ENCODE results near the gene GREB1. TPM values are rescaled to one million over a fixed set of nuclear protein-coding genes. Genes with fewer than 3 reads are reported as not detected.

The GREB1 gene
- total and polyA plus RNA-seq, 2 of the 13 experiments (the other 11 are each of a cell fraction or from before 2014, with no cell fraction given), result 31.3 to 61.2 TPM

DNA sequence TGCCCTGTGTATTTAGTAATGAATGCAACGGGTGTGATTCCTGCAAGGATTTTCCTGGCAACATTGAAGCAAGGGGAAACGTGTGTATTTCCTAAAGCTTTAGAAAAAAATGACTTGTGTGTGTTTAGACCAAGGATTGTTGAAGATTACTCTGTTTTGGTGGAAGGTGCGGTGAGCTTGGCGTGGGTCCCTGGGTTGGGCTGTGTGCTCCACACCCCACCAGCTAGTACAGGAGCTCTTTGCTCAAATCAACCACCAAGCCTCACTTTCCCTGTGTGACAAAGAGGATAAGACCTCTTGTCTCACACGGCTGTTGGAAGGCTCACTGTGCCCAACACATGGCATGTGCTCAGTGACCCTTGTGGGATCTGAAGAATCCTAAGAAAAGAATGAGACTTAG is 21.4 kb upstream of the GREB1 start (continued):
- no peak for TF ChIP-seq KLF13 (CRISPR knock-in tag; IDR thresholded peaks at IDR 0.05)
- TF ChIP-seq, protein P1, sequence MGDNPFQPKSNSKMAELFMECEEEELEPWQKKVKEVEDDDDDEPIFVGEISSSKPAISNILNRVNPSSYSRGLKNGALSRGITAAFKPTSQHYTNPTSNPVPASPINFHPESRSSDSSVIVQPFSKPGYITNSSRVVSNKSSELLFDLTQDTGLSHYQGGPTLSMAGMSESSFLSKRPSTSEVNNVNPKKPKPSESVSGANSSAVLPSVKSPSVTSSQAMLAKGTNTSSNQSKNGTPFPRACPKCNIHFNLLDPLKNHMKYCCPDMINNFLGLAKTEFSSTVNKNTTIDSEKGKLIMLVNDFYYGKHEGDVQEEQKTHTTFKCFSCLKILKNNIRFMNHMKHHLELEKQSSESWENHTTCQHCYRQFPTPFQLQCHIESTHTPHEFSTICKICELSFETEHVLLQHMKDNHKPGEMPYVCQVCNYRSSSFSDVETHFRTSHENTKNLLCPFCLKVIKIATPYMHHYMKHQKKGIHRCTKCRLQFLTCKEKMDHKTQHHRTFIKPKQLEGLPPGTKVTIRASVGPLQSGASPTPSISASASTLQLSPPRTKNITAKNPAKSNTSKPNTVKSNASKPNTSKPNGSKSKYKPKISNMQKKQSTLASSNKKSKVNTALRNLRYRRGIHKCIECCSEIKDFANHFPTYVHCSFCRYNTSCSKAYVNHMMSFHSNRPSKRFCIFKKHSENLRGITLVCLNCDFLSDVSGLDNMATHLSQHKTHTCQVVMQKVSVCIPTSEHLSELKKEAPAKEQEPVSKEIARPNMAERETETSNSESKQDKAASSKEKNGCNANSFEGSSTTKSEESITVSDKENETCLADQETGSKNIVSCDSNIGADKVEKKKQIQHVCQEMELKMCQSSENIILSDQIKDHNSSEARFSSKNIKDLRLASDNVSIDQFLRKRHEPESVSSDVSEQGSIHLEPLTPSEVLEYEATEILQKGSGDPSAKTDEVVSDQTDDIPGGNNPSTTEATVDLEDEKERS (CRISPR knock-in tag; IDR thresholded peaks at IDR 0.05), result 0 out of 2 replicates have a peak, but pooled peaks have one; percentile 22
- TF ChIP-seq YEATS2 (CRISPR knock-in tag; IDR thresholded peaks at IDR 0.05; ENCODE audit: borderline replicate concordance), result no peak
- no peak for TF ChIP-seq ZNF337 (CRISPR knock-in tag; IDR thresholded peaks at IDR 0.05; ENCODE audit: borderline replicate concordance, low read depth)
- TF ChIP-seq, protein P2, sequence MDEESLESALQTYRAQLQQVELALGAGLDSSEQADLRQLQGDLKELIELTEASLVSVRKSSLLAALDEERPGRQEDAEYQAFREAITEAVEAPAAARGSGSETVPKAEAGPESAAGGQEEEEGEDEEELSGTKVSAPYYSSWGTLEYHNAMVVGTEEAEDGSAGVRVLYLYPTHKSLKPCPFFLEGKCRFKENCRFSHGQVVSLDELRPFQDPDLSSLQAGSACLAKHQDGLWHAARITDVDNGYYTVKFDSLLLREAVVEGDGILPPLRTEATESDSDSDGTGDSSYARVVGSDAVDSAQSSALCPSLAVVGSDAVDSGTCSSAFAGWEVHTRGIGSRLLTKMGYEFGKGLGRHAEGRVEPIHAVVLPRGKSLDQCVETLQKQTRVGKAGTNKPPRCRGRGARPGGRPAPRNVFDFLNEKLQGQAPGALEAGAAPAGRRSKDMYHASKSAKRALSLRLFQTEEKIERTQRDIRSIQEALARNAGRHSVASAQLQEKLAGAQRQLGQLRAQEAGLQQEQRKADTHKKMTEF (CRISPR knock-in tag; IDR thresholded peaks at IDR 0.05), result 0 out of 2 replicates have a peak, but pooled peaks have one; percentile 19
- TF ChIP-seq TBL1XR1 (IDR thresholded peaks at IDR 0.05; ENCODE audit: borderline replicate concordance, low read length, partially characterized antibody), result no peak
- TF ChIP-seq ZNF891 (CRISPR knock-in tag; IDR thresholded peaks at IDR 0.05), result no peak
- TF ChIP-seq, protein P3, sequence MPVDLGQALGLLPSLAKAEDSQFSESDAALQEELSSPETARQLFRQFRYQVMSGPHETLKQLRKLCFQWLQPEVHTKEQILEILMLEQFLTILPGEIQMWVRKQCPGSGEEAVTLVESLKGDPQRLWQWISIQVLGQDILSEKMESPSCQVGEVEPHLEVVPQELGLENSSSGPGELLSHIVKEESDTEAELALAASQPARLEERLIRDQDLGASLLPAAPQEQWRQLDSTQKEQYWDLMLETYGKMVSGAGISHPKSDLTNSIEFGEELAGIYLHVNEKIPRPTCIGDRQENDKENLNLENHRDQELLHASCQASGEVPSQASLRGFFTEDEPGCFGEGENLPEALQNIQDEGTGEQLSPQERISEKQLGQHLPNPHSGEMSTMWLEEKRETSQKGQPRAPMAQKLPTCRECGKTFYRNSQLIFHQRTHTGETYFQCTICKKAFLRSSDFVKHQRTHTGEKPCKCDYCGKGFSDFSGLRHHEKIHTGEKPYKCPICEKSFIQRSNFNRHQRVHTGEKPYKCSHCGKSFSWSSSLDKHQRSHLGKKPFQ (CRISPR knock-in tag; IDR thresholded peaks at IDR 0.05; ENCODE audit: insufficient replicate concordance), result no peak
- TF ChIP-seq HDAC2 (CRISPR knock-in tag; IDR thresholded peaks at IDR 0.05), result no peak
- TF ChIP-seq, protein P4, sequence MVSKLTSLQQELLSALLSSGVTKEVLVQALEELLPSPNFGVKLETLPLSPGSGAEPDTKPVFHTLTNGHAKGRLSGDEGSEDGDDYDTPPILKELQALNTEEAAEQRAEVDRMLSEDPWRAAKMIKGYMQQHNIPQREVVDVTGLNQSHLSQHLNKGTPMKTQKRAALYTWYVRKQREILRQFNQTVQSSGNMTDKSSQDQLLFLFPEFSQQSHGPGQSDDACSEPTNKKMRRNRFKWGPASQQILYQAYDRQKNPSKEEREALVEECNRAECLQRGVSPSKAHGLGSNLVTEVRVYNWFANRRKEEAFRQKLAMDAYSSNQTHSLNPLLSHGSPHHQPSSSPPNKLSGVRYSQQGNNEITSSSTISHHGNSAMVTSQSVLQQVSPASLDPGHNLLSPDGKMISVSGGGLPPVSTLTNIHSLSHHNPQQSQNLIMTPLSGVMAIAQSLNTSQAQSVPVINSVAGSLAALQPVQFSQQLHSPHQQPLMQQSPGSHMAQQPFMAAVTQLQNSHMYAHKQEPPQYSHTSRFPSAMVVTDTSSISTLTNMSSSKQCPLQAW (CRISPR knock-in tag; IDR thresholded peaks at IDR 0.05), result no peak
- no peak for TF ChIP-seq CREB1 (IDR thresholded peaks at IDR 0.05)
- TF ChIP-seq CREB1 (CRISPR knock-in tag; IDR thresholded peaks at IDR 0.05), result no peak
- TF ChIP-seq AGO1 (IDR thresholded peaks at IDR 0.05; ENCODE audit: low read depth, low read length, poor library complexity, severe bottlenecking), result no peak

Data from HepG2 (cell line).